Hair follicular keratinocyte (primary cell): Measurements from ENCODE around the gene TRAPPC1. TPM values are rescaled to one million over a fixed set of nuclear protein-coding genes. Genes with fewer than 3 reads are reported as not detected.

Source experiments
- total RNA-seq: library from RNA; depleted of rRNA; stranded (reverse); fragments of >200 nt; gene quantifications from 2 replicates; pipeline ENCODE4 v1.2.3, GENCODE V29; 2015

TRAPPC1 gene, protein sequence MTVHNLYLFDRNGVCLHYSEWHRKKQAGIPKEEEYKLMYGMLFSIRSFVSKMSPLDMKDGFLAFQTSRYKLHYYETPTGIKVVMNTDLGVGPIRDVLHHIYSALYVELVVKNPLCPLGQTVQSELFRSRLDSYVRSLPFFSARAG
- 67.7 and 72.3 TPM in 2 replicates for total RNA-seq

DNA sequence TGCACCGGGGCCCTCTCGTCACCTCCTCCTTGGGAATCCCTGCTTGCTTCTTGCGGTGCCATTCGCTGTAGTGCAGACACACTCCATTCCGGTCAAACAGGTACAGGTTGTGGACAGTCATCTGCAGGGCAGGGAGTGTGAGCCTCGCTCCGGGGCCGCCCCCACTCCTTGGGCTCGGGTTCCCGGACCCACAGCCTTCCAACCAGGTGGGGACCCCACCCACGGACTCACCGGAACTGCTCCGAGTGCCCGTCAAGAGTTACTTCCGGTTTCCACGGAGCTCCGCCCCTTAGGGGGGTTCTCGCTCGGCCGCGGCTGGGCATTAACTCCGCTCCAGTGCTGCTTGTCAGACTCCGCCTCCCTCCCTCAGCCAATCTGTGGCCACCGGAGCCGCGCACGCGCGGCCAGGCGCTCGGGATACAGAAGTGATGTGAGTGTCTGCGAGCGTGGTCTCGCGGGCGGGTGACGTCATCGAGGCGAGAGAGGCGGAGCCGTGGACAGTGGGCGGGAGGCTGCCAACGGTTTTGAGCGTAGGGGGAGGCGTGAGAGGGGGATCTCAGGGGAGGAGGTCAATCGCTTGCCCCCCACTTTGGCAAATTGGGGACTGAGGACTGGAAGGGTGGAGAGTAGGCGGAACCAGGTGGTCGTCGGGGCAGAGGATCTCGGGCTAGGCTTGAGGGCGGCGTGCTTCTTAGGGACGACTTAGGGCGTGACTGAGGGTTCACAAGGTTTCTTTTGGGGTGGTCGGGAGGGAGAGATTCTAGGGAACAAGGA lies at the start of gene TRAPPC1, which contains the start of gene CNTROB:
TRAPPC1 (minus strand) TSS at position 238 of the 774 bp plus-strand sequence; CDS start at position 121, 117 bp downstream.
CNTROB (plus strand) TSS at position 498 of the 774 bp plus-strand sequence. CDS start 874 bp downstream, outside the sequence.

DNA sequence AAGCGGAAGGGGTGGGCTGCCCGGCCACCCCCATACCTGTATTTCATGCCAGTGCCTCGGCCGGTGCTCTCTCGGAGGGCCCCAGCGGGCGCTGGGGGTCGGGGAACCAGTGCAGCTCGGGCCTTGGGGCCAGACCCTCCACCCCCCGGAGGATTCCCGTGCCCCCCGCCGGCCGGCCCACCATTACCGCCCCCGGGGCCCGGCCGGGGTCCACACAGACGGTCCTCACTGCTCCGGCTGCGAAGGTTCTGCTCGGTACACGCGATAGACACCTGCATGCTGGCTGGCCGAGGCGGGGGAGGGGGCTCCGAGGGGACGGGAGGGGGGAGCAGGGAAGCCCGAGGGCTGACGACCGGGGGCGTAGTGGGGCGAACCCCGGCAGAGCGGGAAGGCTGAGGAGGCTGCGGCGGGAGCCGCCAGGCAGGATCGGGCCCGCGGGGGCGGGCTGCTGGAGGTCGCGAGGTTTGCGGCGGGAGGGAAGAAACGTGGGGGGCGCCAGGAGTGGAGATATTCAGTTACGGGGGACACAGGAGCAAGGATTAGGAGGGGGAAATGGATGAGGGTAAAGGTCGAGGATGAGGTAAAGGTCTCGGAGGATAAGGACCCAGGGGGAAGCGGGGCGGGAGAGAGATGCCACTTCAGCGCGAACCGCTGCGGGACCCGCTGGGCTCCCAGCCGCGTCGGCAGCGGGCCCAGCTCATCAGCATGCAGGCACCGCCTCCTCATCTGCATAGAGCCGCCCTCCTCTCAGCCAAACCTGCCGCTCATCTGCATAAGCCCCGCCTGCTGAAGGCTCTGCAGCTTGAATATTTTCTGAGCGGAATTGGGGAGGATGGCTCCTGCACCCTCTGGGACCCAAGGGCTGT lies 2.4 kb downstream of the TRAPPC1 start, which contains the start of gene KCNAB3:
KCNAB3 (minus strand) TSS at position 699 of the 866 bp plus-strand sequence; CDS start at position 278, 421 bp downstream.

DNA sequence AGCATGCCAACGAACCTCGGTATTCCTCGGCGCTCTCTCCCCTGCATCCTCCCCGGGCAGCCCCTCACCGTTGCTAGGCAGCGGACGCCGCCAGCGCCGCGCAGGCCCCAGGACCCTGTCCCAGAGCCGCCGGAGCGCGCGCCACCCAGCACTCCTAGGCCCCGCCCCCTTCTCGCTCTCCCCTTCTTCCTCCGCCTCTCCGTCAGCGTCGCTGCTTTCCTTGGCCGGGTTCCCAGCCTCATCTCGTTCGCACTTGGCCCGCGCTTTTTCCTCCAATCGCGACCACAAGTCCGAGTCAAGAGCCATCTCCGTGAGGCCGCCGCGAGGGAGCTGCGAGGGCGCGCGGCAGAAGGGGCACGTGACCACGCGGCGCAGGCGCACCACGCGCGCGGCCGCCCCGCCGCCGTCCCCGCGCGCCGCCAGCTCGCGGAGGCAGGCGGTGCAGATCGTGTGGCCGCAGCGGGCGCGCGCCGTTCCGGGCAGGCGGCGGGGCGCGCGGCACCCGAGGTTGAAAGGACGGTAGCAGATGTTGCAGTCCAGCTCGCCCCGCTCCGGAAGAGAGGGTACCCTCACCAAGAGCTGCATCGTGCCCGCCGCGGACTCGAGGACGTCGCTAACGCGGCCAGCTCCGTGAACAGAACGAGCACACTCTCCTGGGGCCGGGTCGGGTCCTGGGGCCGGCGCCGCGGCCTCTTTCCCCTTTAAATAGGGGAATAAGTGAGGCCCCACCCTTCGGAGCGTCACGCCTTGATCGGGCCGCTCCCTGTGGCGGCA lies 15.9 kb downstream of the TRAPPC1 start, which contains the start of gene RNF227:
RNF227 (minus strand) TSS at position 679 of the 774 bp plus-strand sequence; CDS start at position 585, 94 bp downstream.

DNA sequence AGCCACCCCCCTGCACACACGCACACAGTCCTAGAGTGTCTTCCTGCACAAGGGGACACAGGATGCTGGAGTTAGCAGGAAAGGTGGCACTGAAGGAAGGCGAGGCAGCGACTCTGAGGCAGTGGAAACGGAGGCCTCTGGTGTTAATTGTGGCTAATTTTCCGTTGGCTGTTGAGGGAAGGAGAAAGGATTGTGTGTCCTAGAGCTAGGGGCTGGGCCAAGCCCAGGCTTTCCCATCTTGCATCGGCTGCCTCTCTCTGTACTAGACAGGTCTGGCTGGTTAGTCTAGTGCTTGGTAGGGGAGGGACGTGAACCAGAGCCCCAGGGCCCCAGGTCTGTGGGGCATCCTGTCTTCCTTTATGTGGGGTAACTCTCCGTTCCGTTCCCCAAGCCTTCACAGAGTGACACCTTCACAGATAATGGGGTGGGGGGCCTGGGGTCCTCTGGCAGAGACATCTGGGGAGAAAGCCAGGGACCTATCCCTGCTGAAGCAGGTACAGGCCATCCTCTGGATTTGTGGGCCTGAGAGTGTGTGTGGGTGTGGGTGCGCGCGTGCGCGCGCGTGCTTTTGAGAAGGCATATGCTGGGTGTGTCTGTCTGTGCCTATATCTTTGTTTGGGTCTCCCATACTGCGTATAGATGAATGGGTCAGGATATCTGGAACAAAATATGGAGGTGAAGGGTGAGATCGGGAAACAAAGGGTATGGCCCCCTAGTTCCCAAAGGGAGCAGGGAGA lies 43.4 kb downstream of the TRAPPC1 start, which contains the start of gene CHD3:
CHD3 (plus strand) TSS at position 606 of the 737 bp plus-strand sequence. CDS start 212 bp downstream, outside the sequence.

Other genes starting within 250 kb of the TRAPPC1 start
- gene TP53, start 244.5 kb downstream of the TRAPPC1 start, total RNA-seq = 42.5 and 54.0 TPM in 2 replicates
- gene WRAP53, start 243.5 kb downstream of the TRAPPC1 start, total RNA-seq = 7.9 and 17.5 TPM in 2 replicates
- gene EFNB3, start 226.7 kb downstream of the TRAPPC1 start, total RNA-seq = 0.65 and 3.2 TPM in 2 replicates
- gene DNAH2, start 214.2 kb downstream of the TRAPPC1 start, total RNA-seq = 0.23 and 0.55 TPM in 2 replicates
- 2.1 and 3.9 TPM in 2 replicates for gene KDM6B, start 97.7 kb downstream of the TRAPPC1 start, total RNA-seq
- gene TMEM88, start 76.9 kb downstream of the TRAPPC1 start, total RNA-seq = 0.23 TPM in 1 of 2 replicates, not detected in the other
- 70.1 and 79.4 TPM in 2 replicates for gene NAA38, start 74.4 kb downstream of the TRAPPC1 start, total RNA-seq
- 5.0 and 11.6 TPM in 2 replicates for gene CYB5D1, start 73.9 kb downstream of the TRAPPC1 start, total RNA-seq
- gene CHD3, start 43.2 kb downstream of the TRAPPC1 start, total RNA-seq = 52.9 and 57.0 TPM in 2 replicates
- 2.6 and 5.9 TPM in 2 replicates for gene RNF227, start 15.7 kb downstream of the TRAPPC1 start, total RNA-seq
- 0.38 and 1.3 TPM in 2 replicates for gene KCNAB3, start 2.1 kb downstream of the TRAPPC1 start, total RNA-seq
- 20.6 and 21.9 TPM in 2 replicates for gene CNTROB, start 260 bp upstream of the TRAPPC1 start, total RNA-seq
- gene GUCY2D, start 70.7 kb upstream of the TRAPPC1 start, total RNA-seq = 0.04 and 0.16 TPM in 2 replicates
- gene ALOX15B, start 107.1 kb upstream of the TRAPPC1 start, total RNA-seq = 27.2 and 84.0 TPM in 2 replicates
- gene ALOX12B, start 155.8 kb upstream of the TRAPPC1 start, total RNA-seq = 0.15 and 2.7 TPM in 2 replicates
- 1.0 and 8.8 TPM in 2 replicates for gene ALOXE3, start 186.6 kb upstream of the TRAPPC1 start, total RNA-seq
- gene HES7, start 192.2 kb upstream of the TRAPPC1 start, total RNA-seq = 0.80 and 1.2 TPM in 2 replicates
- gene PER1, start 220.5 kb upstream of the TRAPPC1 start, total RNA-seq = 33.2 and 39.7 TPM in 2 replicates
- gene VAMP2, start 231.0 kb upstream of the TRAPPC1 start, total RNA-seq = 5.6 and 11.3 TPM in 2 replicates
- gene TMEM107, start 244.4 kb upstream of the TRAPPC1 start, total RNA-seq = 39.0 and 47.1 TPM in 2 replicates